GM18507 (cell line): ENCODE data around the gene PRKAR1B.
"Not testable (repeated sequence)": the region's sequence is repeated elsewhere in the genome, so short reads cannot be mapped to it uniquely, and the experiment has no call there.

Experiments
- DNase-seq: peaks from one replicate; pipeline ENCODE4 v3.0.0; 2011; ENCODE audit warnings: low read depth; ENCODE audit not compliant: insufficient read length; ENCODE audit errors: extremely low spot score
- FAIRE-seq: peaks from 2 replicates; lab custom pipeline; 2011; peaks lifted over from hg19 to GRCh38; lab: Jason Lieb, UNC

Gene PRKAR1B

GRCh38 chr7:760006-760405 lies 32.9 kb upstream of the PRKAR1B start:
- no peak for FAIRE-seq

DNA sequence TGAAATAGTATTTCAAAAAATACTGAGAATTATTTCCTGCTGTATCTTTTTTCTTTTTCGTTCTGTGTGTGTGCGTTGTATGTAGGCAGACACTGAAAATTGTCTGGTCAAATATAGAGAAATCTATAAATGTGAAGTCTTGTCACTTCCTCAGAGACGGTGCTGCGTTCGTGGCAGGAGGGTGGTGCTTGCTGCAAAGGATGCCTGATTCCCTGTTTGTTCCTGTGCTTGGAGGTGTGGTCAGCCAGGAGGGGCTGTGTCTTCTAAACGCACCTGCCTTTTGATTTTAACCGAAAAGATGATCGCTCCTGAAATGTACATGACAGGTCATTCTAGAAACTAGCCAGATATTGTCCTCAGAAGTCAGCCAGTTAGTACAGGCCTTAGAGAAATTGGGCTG lies 32.5 kb upstream of the PRKAR1B start:
- DNase-seq (no peak), FAIRE-seq (no peak)

More at GRCh38 chr7:760006-760405, 32.9 kb upstream of the PRKAR1B start:
- DNase-seq, result no peak

GRCh38 chr7:757741-758163 lies 30.7 kb upstream of the PRKAR1B start:
- no peak for DNase-seq
- no peak for FAIRE-seq

DNA sequence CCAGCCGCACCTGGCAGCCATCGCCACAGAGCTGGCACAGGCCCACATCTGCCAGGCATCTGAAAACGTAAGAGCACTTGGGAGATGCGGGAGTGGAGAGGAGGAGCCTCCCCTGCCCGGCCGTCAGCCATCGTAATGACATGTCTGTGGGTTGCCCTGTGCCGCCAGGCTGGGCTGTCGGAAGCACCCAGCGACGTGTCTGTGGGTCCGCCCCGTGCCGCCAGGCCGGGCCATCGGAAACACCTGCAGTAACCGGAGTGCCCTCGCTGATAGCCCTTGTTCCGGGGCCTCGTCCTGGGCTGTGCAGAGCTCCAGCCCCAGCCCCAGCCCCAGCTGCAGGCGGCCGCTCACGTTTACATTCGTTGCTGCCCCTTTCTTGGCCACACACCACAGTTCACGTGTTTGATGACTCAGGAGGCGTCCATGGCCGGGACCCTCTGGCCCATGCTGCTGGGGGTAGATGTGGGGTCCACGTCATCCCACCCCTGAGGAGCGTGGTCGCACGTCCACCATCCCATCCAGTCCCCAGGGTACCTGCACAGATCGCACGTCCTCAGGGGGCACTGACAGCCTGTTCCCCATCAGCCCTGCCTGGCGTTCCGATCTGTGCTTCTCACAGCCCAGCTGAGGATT lies 30.0 kb upstream of the PRKAR1B start:
- no peak for DNase-seq

GRCh38 chr7:756231-756927 lies 29.3 kb upstream of the PRKAR1B start:
- FAIRE-seq (no peak), DNase-seq (no peak)

More for the DNA sequence above, 30.0 kb upstream of the PRKAR1B start:
- FAIRE-seq, result no peak

- no peak for FAIRE-seq
- DNase-seq, result no peak
Measured at GRCh38 chr7:755413-755805, 28.3 kb upstream of the PRKAR1B start.

- DNase-seq (no peak), FAIRE-seq (no peak)
Measured at GRCh38 chr7:754531-755412, 27.7 kb upstream of the PRKAR1B start.

GRCh38 chr7:753190-753589 lies 26.1 kb upstream of the PRKAR1B start:
- DNase-seq (no peak), FAIRE-seq (no peak)

DNA sequence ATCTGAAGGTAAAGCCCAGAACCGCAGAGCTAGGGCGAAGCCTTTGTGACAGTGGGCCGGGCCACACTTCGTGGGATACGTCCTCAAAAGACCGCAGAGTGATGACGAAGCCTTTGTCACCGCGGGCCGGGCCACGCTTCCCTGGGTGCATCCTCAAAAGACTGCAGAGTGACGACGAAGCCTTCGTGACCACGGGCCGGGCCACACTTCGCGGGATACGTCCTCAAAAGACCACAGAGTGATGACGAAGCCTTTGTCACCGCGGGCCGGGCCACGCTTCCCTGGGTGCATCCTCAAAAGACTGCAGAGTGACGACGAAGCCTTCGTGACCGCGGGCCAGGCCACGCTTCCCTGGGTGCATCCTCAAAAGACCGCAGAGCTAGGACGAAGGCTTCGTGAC lies 25.2 kb upstream of the PRKAR1B start:
- not testable (repeated sequence) for FAIRE-seq, DNase-seq

- FAIRE-seq (no peak), DNase-seq (no peak)
Measured at GRCh38 chr7:751826-752225, 24.7 kb upstream of the PRKAR1B start.

DNA sequence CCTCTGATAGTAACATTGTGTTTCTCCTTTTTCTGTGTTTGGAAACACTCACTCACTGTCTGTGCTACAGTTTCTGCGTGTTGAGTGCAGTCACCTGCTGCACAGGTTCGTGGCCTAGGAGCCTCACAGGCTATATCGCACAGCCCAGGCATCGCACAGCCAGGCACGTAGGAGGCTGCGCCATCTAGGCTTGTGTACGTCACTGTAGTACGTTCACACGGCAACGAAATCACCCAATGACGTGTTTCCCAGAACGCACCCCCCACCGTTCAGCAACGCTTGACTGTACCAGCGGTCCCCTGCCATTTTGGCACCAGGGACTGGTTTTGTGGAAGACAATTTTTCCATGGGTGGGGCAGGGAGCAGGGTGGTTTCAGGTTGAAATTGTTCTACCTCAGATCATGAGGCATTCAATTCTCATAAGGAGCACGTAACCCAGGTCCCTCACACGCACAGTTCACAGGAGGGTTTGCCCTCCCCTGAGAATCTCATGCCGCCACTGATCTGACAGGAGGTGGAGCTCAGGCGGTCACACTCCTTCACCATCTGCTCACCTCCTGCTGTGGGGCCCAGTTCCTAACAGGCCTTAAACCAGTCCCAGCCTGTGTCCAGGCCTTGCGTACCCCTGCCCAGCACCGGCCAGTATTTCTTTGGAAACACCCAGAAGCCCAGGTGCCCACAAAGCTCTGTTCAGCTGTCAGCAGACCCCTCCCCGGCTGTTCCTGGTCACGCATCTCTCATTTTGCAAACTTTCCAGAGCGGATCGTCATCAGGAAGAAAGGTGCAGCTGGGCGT lies 23.2 kb upstream of the PRKAR1B start:
- FAIRE-seq (no peak), DNase-seq (no peak)

- no peak for DNase-seq
- no peak for FAIRE-seq
Measured at GRCh38 chr7:749140-749551, 22.1 kb upstream of the PRKAR1B start.

DNA sequence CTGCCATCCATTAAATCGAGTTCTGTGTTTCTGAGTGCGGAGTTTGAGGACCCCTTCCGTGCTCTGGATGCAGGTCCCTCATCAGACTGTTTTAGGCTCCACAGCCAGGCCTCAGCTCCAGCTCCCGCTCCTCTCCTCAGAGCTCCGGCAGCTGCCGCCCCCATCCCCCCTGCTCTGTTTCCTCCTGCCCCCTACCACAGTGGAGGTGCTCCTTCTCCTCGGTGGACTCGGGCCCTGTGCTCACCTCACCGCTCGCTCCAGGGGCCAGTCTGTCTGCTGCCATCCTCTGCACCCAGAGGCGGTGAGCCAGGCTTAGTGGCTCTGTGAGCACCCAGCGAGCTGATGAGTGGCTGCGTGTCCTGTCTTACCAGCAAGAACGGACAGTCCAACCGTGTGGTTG lies 21.4 kb upstream of the PRKAR1B start:
- FAIRE-seq (no peak), DNase-seq (no peak)

DNA sequence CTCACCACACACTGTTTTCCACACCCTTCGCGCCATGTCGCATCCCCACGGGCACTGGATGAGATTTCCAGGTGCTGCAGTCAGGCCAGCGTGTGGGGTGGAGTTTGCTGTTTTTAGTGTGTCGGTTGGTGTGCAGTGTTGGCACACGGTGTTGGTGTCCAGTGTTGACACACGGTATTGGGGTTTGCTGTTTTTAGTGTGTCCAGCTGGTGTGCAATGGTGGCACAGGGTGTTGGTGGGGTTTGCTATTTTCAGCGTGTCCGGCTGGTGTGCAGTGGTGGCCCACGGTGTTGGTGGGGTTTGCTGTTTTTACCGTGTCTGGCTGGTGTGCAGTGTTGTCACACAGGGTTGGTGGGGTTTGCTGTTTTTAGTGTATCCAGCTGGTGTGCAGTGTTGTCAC lies 20.1 kb upstream of the PRKAR1B start:
- no peak for FAIRE-seq
- no peak for DNase-seq

GRCh38 chr7:746155-747061 lies 19.3 kb upstream of the PRKAR1B start:
- FAIRE-seq, result no peak
- DNase-seq, result no peak

DNA sequence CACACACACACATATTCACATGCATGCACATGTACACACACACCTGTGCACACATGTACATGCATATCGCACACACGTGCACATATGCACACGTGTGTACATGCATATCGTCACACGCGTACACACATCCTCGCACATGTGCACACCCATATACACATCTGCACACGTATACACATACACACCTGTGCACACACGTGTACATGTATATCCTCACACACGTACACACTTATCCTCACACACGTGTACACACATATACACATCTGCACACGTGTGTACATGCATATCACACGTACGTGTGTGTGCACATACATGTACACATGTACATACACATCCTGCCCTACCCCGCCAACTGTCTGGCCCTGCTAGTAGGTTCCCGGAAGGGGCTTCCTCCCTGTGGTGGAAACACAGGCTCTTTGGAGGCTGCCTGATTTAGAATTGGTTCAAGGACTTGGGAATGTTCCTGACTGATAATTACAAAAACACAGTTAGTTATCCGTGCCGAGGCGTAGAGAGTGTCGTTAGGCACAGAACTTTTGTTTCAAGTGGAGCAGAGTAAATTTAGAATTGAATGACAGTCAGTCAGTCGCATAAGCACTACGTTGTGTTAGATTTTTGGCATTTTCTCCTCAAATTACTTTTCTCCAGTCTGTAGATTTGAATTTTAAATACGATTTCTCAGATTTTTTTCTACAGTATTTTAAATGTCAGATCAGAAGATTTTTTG lies 18.5 kb upstream of the PRKAR1B start:
- FAIRE-seq (no peak), DNase-seq (no peak)

DNA sequence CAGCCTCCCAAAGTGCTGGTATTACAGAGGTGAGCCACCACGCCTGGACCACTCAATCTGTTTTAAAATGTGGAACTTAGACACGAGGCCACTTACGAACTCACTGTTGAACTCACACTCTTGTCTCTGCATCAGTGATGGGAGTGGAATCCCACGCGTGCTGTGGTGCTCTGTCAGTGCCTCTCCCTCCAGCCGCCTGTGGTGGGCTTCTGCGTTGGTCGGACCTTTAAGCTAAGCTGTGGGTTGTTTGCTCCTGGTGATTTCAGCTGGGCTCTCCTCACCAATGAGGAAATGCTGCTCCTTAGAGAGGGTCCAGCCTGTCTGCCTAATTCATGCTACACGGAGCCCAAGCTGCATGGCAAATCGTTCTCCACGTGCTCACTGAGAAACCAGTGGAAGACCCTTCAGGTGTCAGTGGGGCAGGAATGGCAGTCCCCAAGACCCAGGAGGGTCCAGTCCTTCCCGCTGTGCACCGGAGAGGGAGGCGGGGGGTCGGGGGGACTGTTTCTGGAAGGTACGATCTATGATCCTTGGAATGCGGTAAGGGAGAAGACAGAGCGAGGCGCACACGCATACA lies 17.9 kb upstream of the PRKAR1B start:
- DNase-seq, result no peak
- FAIRE-seq, result no peak

GRCh38 chr7:744128-744520 lies 17.0 kb upstream of the PRKAR1B start:
- FAIRE-seq, DNase-seq: not testable (repeated sequence)
